Measurements from ENCODE around the gene RASGRF1. TPM values are rescaled to one million over a fixed set of nuclear protein-coding genes. Genes with fewer than 3 reads are reported as not detected.

The RASGRF1 gene
- polyA plus RNA-seq, 1 donor from 2014 or later: 11.0 TPM

DNA sequence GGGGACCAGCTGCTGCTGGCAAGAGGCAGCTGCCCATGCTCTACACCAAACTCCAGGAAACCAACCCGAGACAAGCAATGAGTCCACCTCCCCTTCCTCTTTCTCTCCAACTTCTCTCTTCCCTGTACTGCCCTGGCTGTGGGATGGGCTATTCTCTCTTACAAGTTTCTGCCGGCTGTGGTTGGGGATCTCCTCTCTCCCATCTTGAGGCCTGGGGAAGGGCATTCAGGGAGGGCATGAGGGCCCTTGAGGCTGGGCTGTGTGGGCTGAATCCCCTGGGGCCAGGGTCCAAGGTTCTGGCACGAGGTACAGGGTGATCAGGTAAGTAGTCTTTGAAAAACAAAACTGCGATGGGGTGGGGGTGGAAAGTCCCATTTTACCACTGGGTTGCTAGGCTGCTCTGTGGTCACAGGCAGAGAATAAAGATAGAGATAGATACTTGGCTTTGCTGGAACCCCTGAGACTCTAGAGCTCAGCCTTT lies 113.4 kb downstream of the RASGRF1 start:
- no peaks in the 10 kb centered on the region for H3K27me3 ChIP-seq (ENCODE audit: insufficient read depth, low read depth, low read length)
- no peak overlapping the region for H2AFZ ChIP-seq (ENCODE audit: low read depth, low read length)
- no peak overlapping the region for H3K4me3 ChIP-seq (ENCODE audit: low read length)
- no peaks in the 10 kb centered on the region for H3K36me3 ChIP-seq (ENCODE audit: insufficient read depth, low read length)
- no peaks in the 10 kb centered on the region for H3F3A ChIP-seq (ENCODE audit: insufficient read depth, low read length, poor library complexity, severe bottlenecking)
- H3K79me2 ChIP-seq (replicated peaks; ENCODE audit: insufficient read depth, low read length): no peaks in the 10 kb centered on the region
- TF ChIP-seq, protein P1, sequence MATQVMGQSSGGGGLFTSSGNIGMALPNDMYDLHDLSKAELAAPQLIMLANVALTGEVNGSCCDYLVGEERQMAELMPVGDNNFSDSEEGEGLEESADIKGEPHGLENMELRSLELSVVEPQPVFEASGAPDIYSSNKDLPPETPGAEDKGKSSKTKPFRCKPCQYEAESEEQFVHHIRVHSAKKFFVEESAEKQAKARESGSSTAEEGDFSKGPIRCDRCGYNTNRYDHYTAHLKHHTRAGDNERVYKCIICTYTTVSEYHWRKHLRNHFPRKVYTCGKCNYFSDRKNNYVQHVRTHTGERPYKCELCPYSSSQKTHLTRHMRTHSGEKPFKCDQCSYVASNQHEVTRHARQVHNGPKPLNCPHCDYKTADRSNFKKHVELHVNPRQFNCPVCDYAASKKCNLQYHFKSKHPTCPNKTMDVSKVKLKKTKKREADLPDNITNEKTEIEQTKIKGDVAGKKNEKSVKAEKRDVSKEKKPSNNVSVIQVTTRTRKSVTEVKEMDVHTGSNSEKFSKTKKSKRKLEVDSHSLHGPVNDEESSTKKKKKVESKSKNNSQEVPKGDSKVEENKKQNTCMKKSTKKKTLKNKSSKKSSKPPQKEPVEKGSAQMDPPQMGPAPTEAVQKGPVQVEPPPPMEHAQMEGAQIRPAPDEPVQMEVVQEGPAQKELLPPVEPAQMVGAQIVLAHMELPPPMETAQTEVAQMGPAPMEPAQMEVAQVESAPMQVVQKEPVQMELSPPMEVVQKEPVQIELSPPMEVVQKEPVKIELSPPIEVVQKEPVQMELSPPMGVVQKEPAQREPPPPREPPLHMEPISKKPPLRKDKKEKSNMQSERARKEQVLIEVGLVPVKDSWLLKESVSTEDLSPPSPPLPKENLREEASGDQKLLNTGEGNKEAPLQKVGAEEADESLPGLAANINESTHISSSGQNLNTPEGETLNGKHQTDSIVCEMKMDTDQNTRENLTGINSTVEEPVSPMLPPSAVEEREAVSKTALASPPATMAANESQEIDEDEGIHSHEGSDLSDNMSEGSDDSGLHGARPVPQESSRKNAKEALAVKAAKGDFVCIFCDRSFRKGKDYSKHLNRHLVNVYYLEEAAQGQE (IDR thresholded peaks at IDR 0.05; ENCODE audit: borderline replicate concordance): no peak
- TF ChIP-seq RAD21 (conservative IDR thresholded peaks at IDR 0.05) (no peak), EZH2 (IDR thresholded peaks at IDR 0.05; ENCODE audit: borderline replicate concordance, insufficient read depth, low read length, poor library complexity, severe bottlenecking) (no peak), MXI1 (conservative IDR thresholded peaks at IDR 0.05; ENCODE audit: poor library complexity, severe bottlenecking) (no peak), EP300 (conservative IDR thresholded peaks at IDR 0.05; ENCODE audit: poor library complexity, severe bottlenecking) (no peak), TAF1 (IDR thresholded peaks at IDR 0.05; ENCODE audit: low read depth) (no peak), POLR2AphosphoS5 (IDR thresholded peaks at IDR 0.05) (no peak), SMC3 (conservative IDR thresholded peaks at IDR 0.05; ENCODE audit: poor library complexity) (no peak)
- TF ChIP-seq, protein P2, sequence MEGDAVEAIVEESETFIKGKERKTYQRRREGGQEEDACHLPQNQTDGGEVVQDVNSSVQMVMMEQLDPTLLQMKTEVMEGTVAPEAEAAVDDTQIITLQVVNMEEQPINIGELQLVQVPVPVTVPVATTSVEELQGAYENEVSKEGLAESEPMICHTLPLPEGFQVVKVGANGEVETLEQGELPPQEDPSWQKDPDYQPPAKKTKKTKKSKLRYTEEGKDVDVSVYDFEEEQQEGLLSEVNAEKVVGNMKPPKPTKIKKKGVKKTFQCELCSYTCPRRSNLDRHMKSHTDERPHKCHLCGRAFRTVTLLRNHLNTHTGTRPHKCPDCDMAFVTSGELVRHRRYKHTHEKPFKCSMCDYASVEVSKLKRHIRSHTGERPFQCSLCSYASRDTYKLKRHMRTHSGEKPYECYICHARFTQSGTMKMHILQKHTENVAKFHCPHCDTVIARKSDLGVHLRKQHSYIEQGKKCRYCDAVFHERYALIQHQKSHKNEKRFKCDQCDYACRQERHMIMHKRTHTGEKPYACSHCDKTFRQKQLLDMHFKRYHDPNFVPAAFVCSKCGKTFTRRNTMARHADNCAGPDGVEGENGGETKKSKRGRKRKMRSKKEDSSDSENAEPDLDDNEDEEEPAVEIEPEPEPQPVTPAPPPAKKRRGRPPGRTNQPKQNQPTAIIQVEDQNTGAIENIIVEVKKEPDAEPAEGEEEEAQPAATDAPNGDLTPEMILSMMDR (IDR thresholded peaks at IDR 0.05; ENCODE audit: poor library complexity, severe bottlenecking): no peak
- H3K9me2 ChIP-seq (ENCODE audit: insufficient read depth, low read length): no peaks in the 10 kb centered on the region
- no peaks in the 10 kb centered on the region for H3K9me3 ChIP-seq (ENCODE audit: low read length)
- H4K20me1 ChIP-seq (ENCODE audit: insufficient read depth): no peaks in the 10 kb centered on the region
- no peak overlapping the region for H3K27ac ChIP-seq (ENCODE audit: low read length)
- H3K4me2 ChIP-seq (ENCODE audit: low read length): no peak overlapping the region
- H3K9ac ChIP-seq (ENCODE audit: low read length): no peak overlapping the region

DNA sequence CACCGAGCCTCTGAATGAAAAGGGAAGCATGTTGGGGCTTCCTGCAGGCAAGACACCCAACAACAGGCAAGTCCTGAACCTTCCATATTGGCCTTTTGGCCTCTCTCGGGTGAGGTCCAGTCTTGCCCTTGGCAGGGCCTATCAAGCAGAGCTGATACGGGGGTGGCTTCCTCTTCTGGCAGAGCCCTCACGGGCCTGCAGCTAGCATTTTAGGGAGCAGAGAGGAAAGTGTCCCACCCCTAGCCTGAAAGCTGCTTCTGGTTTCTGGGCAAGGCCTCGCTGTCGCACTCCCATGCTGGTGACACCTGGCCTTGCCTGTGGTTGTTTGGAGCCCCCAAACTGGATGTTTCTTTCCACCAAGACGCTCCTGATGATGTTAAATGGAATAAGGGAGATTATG lies 113.9 kb downstream of the RASGRF1 start:
- H3K9me3 ChIP-seq (ENCODE audit: low read length): no peaks in the 10 kb centered on the region
- no peak overlapping the region for H3K4me3 ChIP-seq (ENCODE audit: low read length)
- no peak overlapping the region for H2AFZ ChIP-seq (ENCODE audit: low read depth, low read length)
- H3K9ac ChIP-seq (ENCODE audit: low read length): no peak overlapping the region
- H3F3A ChIP-seq (ENCODE audit: insufficient read depth, low read length, poor library complexity, severe bottlenecking): no peaks in the 10 kb centered on the region
- H3K36me3 ChIP-seq (ENCODE audit: insufficient read depth, low read length): no peaks in the 10 kb centered on the region
- H3K9me2 ChIP-seq (ENCODE audit: insufficient read depth, low read length): no peaks in the 10 kb centered on the region
- H3K4me2 ChIP-seq (ENCODE audit: low read length): no peak overlapping the region
- no peak overlapping the region for H3K27ac ChIP-seq (ENCODE audit: low read length)
- H4K20me1 ChIP-seq (ENCODE audit: insufficient read depth): no peaks in the 10 kb centered on the region
- TF ChIP-seq, protein P2 (IDR thresholded peaks at IDR 0.05; ENCODE audit: poor library complexity, severe bottlenecking): no peak
- no peak for TF ChIP-seq TAF1 (IDR thresholded peaks at IDR 0.05; ENCODE audit: low read depth)
- TF ChIP-seq RAD21 (conservative IDR thresholded peaks at IDR 0.05): no peak
- no peak for TF ChIP-seq EP300 (conservative IDR thresholded peaks at IDR 0.05; ENCODE audit: poor library complexity, severe bottlenecking)
- no peak for TF ChIP-seq MXI1 (conservative IDR thresholded peaks at IDR 0.05; ENCODE audit: poor library complexity, severe bottlenecking)
- TF ChIP-seq POLR2AphosphoS5 (IDR thresholded peaks at IDR 0.05): no peak
- TF ChIP-seq, protein P1 (IDR thresholded peaks at IDR 0.05; ENCODE audit: borderline replicate concordance): no peak
- no peak for TF ChIP-seq SMC3 (conservative IDR thresholded peaks at IDR 0.05; ENCODE audit: poor library complexity)
- TF ChIP-seq EZH2 (IDR thresholded peaks at IDR 0.05; ENCODE audit: borderline replicate concordance, insufficient read depth, low read length, poor library complexity, severe bottlenecking): no peak
- no peaks in the 10 kb centered on the region for H3K27me3 ChIP-seq (ENCODE audit: insufficient read depth, low read depth, low read length)
- H3K79me2 ChIP-seq (replicated peaks; ENCODE audit: insufficient read depth, low read length): no peaks in the 10 kb centered on the region

Data from neural cell (in vitro differentiated cells).